HCT116 (cell line): ENCODE results near the gene ZYG11B. TPM values are rescaled to one million over a fixed set of nuclear protein-coding genes. Genes with fewer than 3 reads are reported as not detected.

Source experiments
- ATAC-seq: fragments of 200-7000 bp; cut with Tn5 transposase; 2 replicates; pipeline ENCODE4 v1.9.1; 2020; ENCODE audit warnings: mild to moderate bottlenecking, moderate library complexity
- BruUV-seq: library from RNA; stranded (reverse); fragments of 400-500 nt; replicated peaks from 2 replicates; lab custom pipeline; 2021; lab: Mats Ljungman, UMichigan
- CTCF ChIA-PET: fragments of 300-600 bp; sonication (Branson Sonifier 250); formaldehyde crosslinking; loops from one replicate; lab custom pipeline; 2021; ENCODE audit warnings: antibody characterized with exemption; lab: Charles Lee
- POLR2A ChIA-PET: fragments of 300-600, 350-600 bp; sonication (Branson Sonifier 250); formaldehyde crosslinking; loops from one replicate; lab custom pipeline; 2021; ENCODE audit warnings: antibody characterized with exemption; lab: Charles Lee
- RAD21 ChIA-PET, 2 experiments: fragments of 300-600 bp; sonication (Branson Sonifier 250); formaldehyde crosslinking; loops; one replicate each; lab custom pipeline; 2023; ENCODE audit warnings: low total read pairs in 2 of 2; ENCODE audit not compliant: uncharacterized antibody in 2 of 2, unreplicated experiment in 2 of 2, low non-redundant PET in 1 of 2; lab: Charles Lee
- DNase-seq: peaks from one replicate; pipeline ENCODE4 v3.0.0-alpha.2; 2010; ENCODE audit warnings: low read depth, low spot score
- H2AFZ ChIP-seq: fragments of 200-600 bp; shearing (Covaris generic), sonication (generic); 2 replicates; pipeline ENCODE4 v1.6.1; 2017; ENCODE audit warnings: low read depth, mixed run types, mixed read lengths, antibody characterized with exemption, low read length; ENCODE audit not compliant: poor library complexity, severe bottlenecking
- H3K27ac ChIP-seq: 2 replicates; pipeline ENCODE4 v1.5.1; 2012; ENCODE audit warnings: low read depth, low read length
- H3K27me3 ChIP-seq: fragments of 200-600 bp; sonication (generic); 2 replicates; pipeline ENCODE4 v1.6.1; 2016; ENCODE audit warnings: mixed run types, low read length, mixed read lengths; ENCODE audit not compliant: insufficient read depth
- H3K36me3 ChIP-seq, 2 experiments: fragments of 200-500 bp in 1 of 2; fragments of 200-600 bp in 1 of 2; sonication (Bioruptor generic) in 1 of 2; sonication (generic) in 1 of 2; 2 replicates each; pipeline versions ENCODE4 v1.5.1 to v1.6.1; 2014 to 2016; ENCODE audit warnings: low read length in 2 of 2, inconsistent platforms in 1 of 2, mixed read lengths in 1 of 2, mixed run types in 1 of 2; ENCODE audit not compliant: insufficient read depth in 2 of 2, control insufficient read depth in 1 of 2
- H3K4me1 ChIP-seq, 2 experiments: fragments of 200-600 bp in 1 of 2; sonication (generic) in 1 of 2; 2 replicates each; pipeline versions ENCODE4 v1.5.1 to v1.6.1; 2012 to 2017; ENCODE audit warnings: low read length in 2 of 2, inconsistent platforms in 1 of 2, mild to moderate bottlenecking in 1 of 2, mixed read lengths in 1 of 2, mixed run types in 1 of 2, moderate library complexity in 1 of 2; ENCODE audit not compliant: insufficient read depth in 2 of 2, control insufficient read depth in 1 of 2
- H3K4me2 ChIP-seq: fragments of 200-600 bp; sonication (generic); 2 replicates; pipeline ENCODE4 v1.6.1; 2017; ENCODE audit warnings: mixed run types, low read length, mixed read lengths
- H3K4me3 ChIP-seq, 2 experiments: fragments of 200-600 bp in 1 of 2; sonication (generic) in 1 of 2; replicated peaks in 1 of 2; 2 replicates each; pipeline ENCODE4 v1.5.1; 2011 to 2016; ENCODE audit warnings: low read length in 2 of 2, control low read depth in 1 of 2, low read depth in 1 of 2, mild to moderate bottlenecking in 1 of 2, mixed read lengths in 1 of 2, mixed run types in 1 of 2
- H3K79me2 ChIP-seq: fragments of 200-600 bp; sonication (generic); 2 replicates; pipeline ENCODE4 v1.6.1; 2017; ENCODE audit warnings: mild to moderate bottlenecking, mixed run types, low read length, moderate library complexity, mixed read lengths; ENCODE audit not compliant: insufficient read depth
- H3K9ac ChIP-seq: fragments of 200-600 bp; sonication (generic); 2 replicates; pipeline ENCODE4 v1.6.1; 2016; ENCODE audit warnings: low read length, mixed read lengths
- H3K9me2 ChIP-seq: fragments of 200-600 bp; sonication (generic), shearing (Covaris generic); 2 replicates; pipeline ENCODE4 v1.6.1; 2017; ENCODE audit warnings: mixed run types, mild to moderate bottlenecking, moderate library complexity; ENCODE audit not compliant: insufficient read depth
- H3K9me3 ChIP-seq, 2 experiments: fragments of 200-500 bp in 1 of 2; fragments of 200-600 bp in 1 of 2; sonication (Bioruptor generic) in 1 of 2; sonication (generic) in 1 of 2; 2 replicates each; pipeline ENCODE4 v1.6.1; 2014 to 2017; ENCODE audit warnings: low read length in 2 of 2, mixed read lengths in 2 of 2, inconsistent platforms in 1 of 2, low read depth in 1 of 2, mild to moderate bottlenecking in 1 of 2, mixed run types in 1 of 2, moderate library complexity in 1 of 2; ENCODE audit not compliant: control insufficient read depth in 1 of 2, insufficient read depth in 1 of 2
- H4K20me1 ChIP-seq: fragments of 200-600 bp; sonication (generic), shearing (Covaris generic); 2 replicates; pipeline ENCODE4 v1.6.1; 2017; ENCODE audit warnings: mixed run types, mild to moderate bottlenecking, moderate library complexity; ENCODE audit not compliant: insufficient read depth
- ATF3 ChIP-seq: IDR thresholded peaks from 2 replicates; pipeline ENCODE4 v1.6.1; 2012
- CBX3 ChIP-seq: IDR thresholded peaks from 2 replicates; pipeline ENCODE4 v1.6.1; 2012; ENCODE audit warnings: low read depth
- CEBPB ChIP-seq: IDR thresholded peaks from 2 replicates; pipeline ENCODE4 v1.6.1; 2012; ENCODE audit warnings: low read depth
- CTCF ChIP-seq, 3 experiments: fragments of 200-600 bp in 1 of 3; sonication (generic) in 1 of 3; IDR thresholded peaks in 2 of 3; conservative IDR thresholded peaks in 1 of 3; 2 replicates each; pipeline ENCODE4 v1.5.1; 2012 to 2017; ENCODE audit warnings: low read depth in 2 of 3, low read length in 2 of 3, antibody characterized with exemption in 1 of 3, borderline replicate concordance in 1 of 3, control low read depth in 1 of 3, mild to moderate bottlenecking in 1 of 3, mixed read lengths in 1 of 3, mixed run types in 1 of 3, moderate library complexity in 1 of 3; ENCODE audit not compliant: insufficient read depth in 1 of 3
- EGR1 ChIP-seq: IDR thresholded peaks from 2 replicates; pipeline ENCODE4 v1.6.1; 2012; ENCODE audit warnings: low read depth
- EZH2 ChIP-seq: fragments of 200-600 bp; sonication (generic); IDR thresholded peaks from 2 replicates; pipeline ENCODE4 v1.6.1; 2017; ENCODE audit warnings: antibody characterized with exemption, mixed run types
- FOSL1 ChIP-seq: IDR thresholded peaks from 2 replicates; pipeline ENCODE4 v1.6.1; 2012; ENCODE audit warnings: low read depth
- MAX ChIP-seq: IDR thresholded peaks from 2 replicates; pipeline ENCODE4 v1.6.1; 2012
- POLR2A ChIP-seq: IDR thresholded peaks from 2 replicates; pipeline ENCODE4 v1.7.0; 2011; ENCODE audit warnings: borderline replicate concordance; ENCODE audit not compliant: insufficient read depth, insufficient read length; ENCODE audit errors: extremely low read depth
- POLR2AphosphoS5 ChIP-seq: IDR thresholded peaks from 2 replicates; pipeline ENCODE4 v1.6.1; 2011; ENCODE audit warnings: mild to moderate bottlenecking, low read depth, low read length, moderate library complexity
- REST ChIP-seq: IDR thresholded peaks from 2 replicates; pipeline ENCODE4 v1.6.1; 2012; ENCODE audit warnings: low read depth
- SIN3A ChIP-seq: IDR thresholded peaks from 2 replicates; pipeline ENCODE4 v1.6.1; 2012; ENCODE audit warnings: low read depth
- SRF ChIP-seq: IDR thresholded peaks from 2 replicates; pipeline ENCODE4 v1.6.1; 2012; ENCODE audit warnings: low read depth
- TCF7L2 ChIP-seq: IDR thresholded peaks from 2 replicates; pipeline ENCODE4 v1.7.0; 2011; ENCODE audit warnings: borderline replicate concordance, inconsistent platforms; ENCODE audit not compliant: insufficient read depth, insufficient read length; ENCODE audit errors: extremely low read depth
- YY1 ChIP-seq: IDR thresholded peaks from 2 replicates; pipeline ENCODE4 v1.6.1; 2011; ENCODE audit warnings: low read length, low read depth, moderate library complexity, mild to moderate bottlenecking; ENCODE audit not compliant: insufficient replicate concordance; ENCODE audit errors: extremely low read depth
- ZNF274 ChIP-seq: fragments of 200-500 bp; sonication (Bioruptor generic); IDR thresholded peaks from 2 replicates; pipeline ENCODE4 v1.6.1; 2014; ENCODE audit warnings: mild to moderate bottlenecking, low read depth, low read length, inconsistent platforms
- intact Hi-C: fragments of 100-400 bp; cut with micrococcal nuclease; formaldehyde crosslinking; loops from 2 replicates; pipeline ENCODE4 v1.10.0; 2022
- total RNA-seq: library from RNA; stranded (reverse); gene quantifications from one replicate; pipeline ENCODE4 v1.2.1, GENCODE V29; 2021; ENCODE audit not compliant: unreplicated experiment

ZYG11B gene
- total RNA-seq, 1 experiment from 2014 or later = 20.7 TPM

- Histone ChIP-seq H2AFZ (peak overlapping the region; percentile 22), H3K4me3 (no peak overlapping the region), H3K4me1 (peaks cover 5 to 14% of the 10 kb centered on the region in 2 experiments), H3K27ac (no peak overlapping the region), H3K79me2 (no peaks in the 10 kb centered on the region), H3K36me3 (no peaks in the 10 kb centered on the region), H4K20me1 (no peaks in the 10 kb centered on the region), H3K27me3 (no peaks in the 10 kb centered on the region), H3K9ac (no peak overlapping the region), H3K9me2 (no peaks in the 10 kb centered on the region), H3K4me2 (no peak overlapping the region), H3K9me3 (no peaks in the 10 kb centered on the region)
- intact Hi-C loops = no loop called here
- POLR2A ChIA-PET = interaction anchor here (0.6 kb wide), 1 partner anchor 685 kb away, joined by 4 read pairs; no protein-coding TSS in a partner anchor
- no peak for DNase-seq
- no TSS peak for BruUV-seq
- no peak for ATAC-seq
- CTCF ChIA-PET = no interaction called here
- TF ChIP-seq EGR1 = no peak
- no peak for TF ChIP-seq YY1
- no peak for TF ChIP-seq ZNF274
- no peak for TF ChIP-seq ATF3
- TF ChIP-seq SRF = no peak
- TF ChIP-seq POLR2A = no peak
- no peak for TF ChIP-seq CTCF (IDR thresholded peaks at IDR 0.05 in 2 of 3, conservative IDR thresholded peaks at IDR 0.05 in 1 of 3; ENCODE audit: borderline replicate concordance in 1 of 3, insufficient read depth in 1 of 3, low read depth in 2 of 3, low read length in 2 of 3)
- no peak for TF ChIP-seq MAX
- no peak for TF ChIP-seq TCF7L2
- no peak for TF ChIP-seq FOSL1
- TF ChIP-seq POLR2AphosphoS5 = no peak
- no peak for TF ChIP-seq CEBPB
- no peak for TF ChIP-seq CBX3
- no peak for TF ChIP-seq EZH2
- TF ChIP-seq SIN3A = no peak
- TF ChIP-seq REST = no peak
- RAD21 ChIA-PET = no interaction called here
Measured at GRCh38 chr1:52862666-52863458, 136.6 kb downstream of the ZYG11B start.
